Transverse colon (tissue), 4 donors: ENCODE results near the gene DAB2. TPM values are rescaled to one million over a fixed set of nuclear protein-coding genes. Genes with fewer than 3 reads are reported as not detected.

Experiments used
- DNase-seq: peaks from one replicate; pipeline ENCODE4 v3.0.0-alpha.2; 2019
- H3K27ac ChIP-seq, 4 donors: fragments of 200-600 bp; sonication (generic); 2 replicates each; pipeline ENCODE4 v1.5.1; 2016 to 2018; ENCODE audit warnings: inconsistent platforms in 4 of 4
- H3K27me3 ChIP-seq: fragments of 200-600 bp; sonication (generic); 2 replicates; pipeline ENCODE4 v1.5.1; 2017; ENCODE audit warnings: inconsistent platforms
- H3K36me3 ChIP-seq, 4 donors: fragments of 200-600 bp; sonication (generic); 2 replicates each; pipeline ENCODE4 v1.5.1; 2017 to 2019; ENCODE audit warnings: inconsistent platforms in 4 of 4
- H3K4me1 ChIP-seq, 4 donors: fragments of 200-600 bp; sonication (generic); 2 replicates each; pipeline ENCODE4 v1.5.1; 2017 to 2020; ENCODE audit warnings: inconsistent platforms in 4 of 4
- H3K4me3 ChIP-seq, 4 donors: fragments of 200-600 bp; sonication (generic); 1 replicate in 1 of 4; 2 replicates in 3 of 4; pipeline versions ENCODE4 v1.5.1 to v1.6.1; 2017 to 2019; ENCODE audit warnings: inconsistent platforms in 4 of 4
- H3K9me3 ChIP-seq, 2 donors: fragments of 200-600 bp; sonication (generic); 2 replicates each; pipeline ENCODE4 v1.5.1; 2017 to 2019; ENCODE audit warnings: inconsistent platforms in 2 of 2
- CTCF ChIP-seq, 5 experiments: fragments of 200-600 bp in 3 of 5; fragments of 450-650 bp in 2 of 5; sonication (generic) in 3 of 5; IDR thresholded peaks; 1 replicate in 2 of 5; 2 replicates in 3 of 5; pipeline ENCODE4 v1.5.1; 2016 to 2017; ENCODE audit warnings: antibody characterized with exemption in 5 of 5, inconsistent platforms in 3 of 5, mild to moderate bottlenecking in 2 of 5, moderate library complexity in 1 of 5
- EP300 ChIP-seq: sonication (generic); formaldehyde crosslinking; IDR thresholded peaks from one replicate; pipeline ENCODE4 v1.6.1; 2017; ENCODE audit warnings: antibody characterized with exemption, low read depth
- POLR2A ChIP-seq: fragments of 450-650 bp; IDR thresholded peaks from one replicate; pipeline ENCODE4 v1.6.1; 2016; ENCODE audit warnings: antibody characterized with exemption, mild to moderate bottlenecking, moderate library complexity
- POLR2AphosphoS5 ChIP-seq, 3 donors: sonication (generic); formaldehyde crosslinking; IDR thresholded peaks; one replicate each; pipeline ENCODE4 v1.6.1; 2016; ENCODE audit warnings: antibody characterized with exemption in 3 of 3
- WGBS, 2 donors: methylation state at CpG; one replicate each; pipeline ENCODE4 v1.1.5; 2018; ENCODE audit warnings: low coverage in 1 of 2; 5-methylcytosine and 5-hydroxymethylcytosine counted together
- in situ Hi-C, 4 donors: fragments of 200-750 bp; cut with MboI; loops; one replicate each; pipeline versions ENCODE4 v1.15.0 to v1.15.1; 2017; ENCODE audit warnings: low sequenced_read_pairs in 3 of 4, low pct_ligation_motif_present in 1 of 4, low pct_unique_long_range_greater_than_20kb in 1 of 4
- intact Hi-C: fragments of 100-400 bp; cut with DNase I; formaldehyde crosslinking; loops from one replicate; pipeline ENCODE4 v1.15.1; 2023; ENCODE audit warnings: low total_unique reads
- total RNA-seq, 4 donors: library from RNA; depleted of rRNA; stranded (reverse); fragments of >200 nt; gene quantifications; one replicate each; pipeline ENCODE4 v1.1.0, GENCODE V29; 2016

DAB2 gene
- total RNA-seq, 4 donors from 2014 or later: 34.4 to 143 (median 53.1) TPM

GRCh38 chr5:39464088-39464487, 39.3 kb upstream of the DAB2 start:
- Histone ChIP-seq H3K4me3 (no peak overlapping the region), H3K27ac (no peak overlapping the region), H3K9me3 (no peaks in the 10 kb centered on the region), H3K27me3 (no peaks in the 10 kb centered on the region), H3K36me3 (no peaks in the 10 kb centered on the region), H3K4me1 (peaks cover 0 to 18% (median 3%) of the 10 kb centered on the region in 4 donors)
- no peak for DNase-seq
- intact Hi-C loops: no loop called here
- TF ChIP-seq POLR2AphosphoS5 (IDR thresholded peaks at IDR 0.05): no peak
- no peak for TF ChIP-seq EP300
- no peak for TF ChIP-seq POLR2A
- TF ChIP-seq CTCF (IDR thresholded peaks at IDR 0.05): no peak
- 87 to 89% methylated on average over 3 to 5 of the region's 5 CpGs for WGBS, 2 donors
- in situ Hi-C loops: no loop called here

- no peak overlapping the region for H3K27ac ChIP-seq
- no peak overlapping the region for H3K4me3 ChIP-seq
- no peaks in the 10 kb centered on the region for H3K9me3 ChIP-seq
- in situ Hi-C loops (no loop called here), intact Hi-C loops (no loop called here)
- peaks cover 0 to 18% (median 3%) of the 10 kb centered on the region in 4 donors for H3K4me1 ChIP-seq
- WGBS, 2 donors: 76 to 86% methylated on average over 6 of the region's 6 CpGs
- no peaks in the 10 kb centered on the region for H3K27me3 ChIP-seq
- no peak for DNase-seq
- TF ChIP-seq EP300 (no peak), POLR2AphosphoS5 (IDR thresholded peaks at IDR 0.05) (no peak), POLR2A (no peak), CTCF (IDR thresholded peaks at IDR 0.05) (no peak)
- no peaks in the 10 kb centered on the region for H3K36me3 ChIP-seq
Measured at GRCh38 chr5:39462211-39462610, 37.4 kb upstream of the DAB2 start.

- Histone ChIP-seq H3K36me3 (no peaks in the 10 kb centered on the region), H3K4me3 (no peak overlapping the region), H3K27me3 (no peaks in the 10 kb centered on the region), H3K4me1 (peaks cover 0 to 13% (median under 1%) of the 10 kb centered on the region in 4 donors), H3K9me3 (no peaks in the 10 kb centered on the region), H3K27ac (no peak overlapping the region)
- 71 to 77% methylated on average over 5 of the region's 5 CpGs for WGBS, 2 donors
- intact Hi-C loops: no loop called here
- TF ChIP-seq POLR2A: no peak
- TF ChIP-seq POLR2AphosphoS5 (IDR thresholded peaks at IDR 0.05): peak in 1 of 3 donors; percentile 13
- in situ Hi-C loops: no loop called here
- DNase-seq: peak; percentile 33
Measured at GRCh38 chr5:39461007-39461682, 36.4 kb upstream of the DAB2 start.

GRCh38 chr5:39459907-39460306, 35.1 kb upstream of the DAB2 start:
- Histone ChIP-seq H3K27me3 (no peaks in the 10 kb centered on the region), H3K36me3 (no peaks in the 10 kb centered on the region), H3K9me3 (no peaks in the 10 kb centered on the region), H3K4me3 (no peak overlapping the region), H3K4me1 (peaks cover 0 to 7% (median 0%) of the 10 kb centered on the region in 4 donors), H3K27ac (no peak overlapping the region)
- intact Hi-C loops (no loop called here), in situ Hi-C loops (no loop called here)
- no peak for DNase-seq
- TF ChIP-seq CTCF (IDR thresholded peaks at IDR 0.05) (no peak), POLR2AphosphoS5 (IDR thresholded peaks at IDR 0.05) (no peak)

GRCh38 chr5:39459071-39459470, 34.3 kb upstream of the DAB2 start:
- 77 to 84% methylated on average over 3 of the region's 3 CpGs for WGBS, 2 donors
- peaks cover 0 to 6% (median 0%) of the 10 kb centered on the region in 4 donors for H3K4me1 ChIP-seq
- intact Hi-C loops: no loop called here
- H3K27me3 ChIP-seq: no peaks in the 10 kb centered on the region
- no peak for DNase-seq
- H3K9me3 ChIP-seq: no peaks in the 10 kb centered on the region
- H3K27ac ChIP-seq: no peak overlapping the region
- H3K4me3 ChIP-seq: no peak overlapping the region
- in situ Hi-C loops: no loop called here
- H3K36me3 ChIP-seq: no peaks in the 10 kb centered on the region
- TF ChIP-seq EP300: no peak
- no peak for TF ChIP-seq POLR2A
- TF ChIP-seq CTCF (IDR thresholded peaks at IDR 0.05): no peak
- TF ChIP-seq POLR2AphosphoS5 (IDR thresholded peaks at IDR 0.05): no peak
